OCI-M2 (cell line): ENCODE measurements around the gene SIGLEC1.

Source experiments
- DNase-seq: peaks from one replicate; lab custom pipeline; 2025; ENCODE audit not compliant: unreplicated experiment; lab: John Stamatoyannopoulos, UW

SIGLEC1 gene

GRCh38 chr20:3680701-3681351, 31.6 kb downstream of the SIGLEC1 start:
- no peak for DNase-seq

- no peak for DNase-seq
These were observed 32.4 kb downstream of the SIGLEC1 start for GRCh38 chr20:3679749-3680700.

- DNase-seq: no peak
These were observed 33.3 kb downstream of the SIGLEC1 start for GRCh38 chr20:3678856-3679720.

GRCh38 chr20:3678198-3678597, 34.2 kb downstream of the SIGLEC1 start:
- no peak for DNase-seq

GRCh38 chr20:3677733-3678132, 34.7 kb downstream of the SIGLEC1 start:
- DNase-seq: no peak

GRCh38 chr20:3674995-3675900, 37.2 kb downstream of the SIGLEC1 start:
- DNase-seq: no peak

GRCh38 chr20:3674447-3674846, 38.0 kb downstream of the SIGLEC1 start:
- DNase-seq: no peak

- no peak for DNase-seq
These were observed 39.0 kb downstream of the SIGLEC1 start for GRCh38 chr20:3673221-3674070.

- no peak for DNase-seq
These were observed 39.7 kb downstream of the SIGLEC1 start for GRCh38 chr20:3672547-3673171.

GRCh38 chr20:3671986-3672546, 40.3 kb downstream of the SIGLEC1 start:
- DNase-seq: no peak

GRCh38 chr20:3670945-3671344, 41.5 kb downstream of the SIGLEC1 start:
- no peak for DNase-seq

- DNase-seq: no peak
These were observed 41.9 kb downstream of the SIGLEC1 start for GRCh38 chr20:3670511-3670910.

GRCh38 chr20:3669710-3670367, 42.6 kb downstream of the SIGLEC1 start:
- no peak for DNase-seq

- DNase-seq: no peak
These were observed 44.9 kb downstream of the SIGLEC1 start for GRCh38 chr20:3667434-3668037.

- DNase-seq: no peak
These were observed 48.5 kb downstream of the SIGLEC1 start for GRCh38 chr20:3663858-3664257.

- DNase-seq: no peak
These were observed 49.2 kb downstream of the SIGLEC1 start, which contains the start of gene GFRA4 for GRCh38 chr20:3663031-3663701. Gene GFRA4, minus strand, starts transcription at chr20:3663399. Its CDS starts 0 bp downstream, at chr20:3663399.
